ENCODE data around the gene CUEDC1.

- TF ChIP-seq CTCF (IDR thresholded peaks at IDR 0.05; ENCODE audit: insufficient read depth, low read length) (no peak), GABPA (IDR thresholded peaks at IDR 0.05; ENCODE audit: low read depth) (no peak)
Observed at GRCh38 chr17:57903961-57904360, 51.3 kb downstream of the CUEDC1 start.

Data from HL-60 (cell line).